Renal cortex interstitium (tissue), 11 donors: ENCODE measurements around the gene CDH18. TPM values are rescaled to one million over a fixed set of nuclear protein-coding genes. Genes with fewer than 3 reads are reported as not detected.
A peak's percentile ranks its signal among the peaks of the same experiment; 100 is the strongest.
"Not testable (repeated sequence)": the region's sequence is repeated elsewhere in the genome, so short reads cannot be mapped to it uniquely, and the experiment has no call there.

Experiments
- DNase-seq, 11 donors: peaks; one replicate each; pipeline ENCODE4 v3.0.0-alpha.2; 2013; ENCODE audit warnings: low read depth in 9 of 11, low spot score in 4 of 11; ENCODE audit errors: extremely low read depth in 1 of 11
- polyA plus RNA-seq, 3 donors: library from polyadenylated mRNA; unstranded; fragments of 120-200 nt; gene quantifications; one replicate each; pipeline ENCODE4 v1.2.1, GENCODE V29; 2013; ENCODE audit not compliant: insufficient read length in 3 of 3

Gene CDH18
- polyA plus RNA-seq, 3 donors = 0.55 to 1.5 (median 1.0) TPM

- no peak for DNase-seq
Observed at GRCh38 chr5:19874811-19875210, 113.2 kb downstream of the CDH18 start.

DNA sequence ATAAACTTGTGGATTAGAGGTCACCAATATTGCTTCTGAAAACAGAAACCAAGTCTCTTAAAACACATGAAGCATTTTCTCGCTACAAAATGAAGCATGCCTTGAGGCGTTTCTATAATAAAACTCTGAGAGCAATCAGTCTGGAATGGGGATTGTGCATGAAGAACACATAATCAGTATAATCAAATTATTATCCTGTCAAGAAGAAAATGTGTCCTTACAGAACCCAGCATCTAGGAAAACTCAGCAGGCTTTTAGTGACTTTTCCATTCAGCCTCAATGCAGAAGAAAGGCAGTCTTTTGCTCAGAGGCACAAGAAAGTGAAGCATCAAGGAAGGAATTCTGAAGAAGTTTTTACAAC is 121.9 kb downstream of the CDH18 start:
- no peak for DNase-seq

GRCh38 chr5:19865336-19866089 is 122.5 kb downstream of the CDH18 start:
- no peak for DNase-seq

DNA sequence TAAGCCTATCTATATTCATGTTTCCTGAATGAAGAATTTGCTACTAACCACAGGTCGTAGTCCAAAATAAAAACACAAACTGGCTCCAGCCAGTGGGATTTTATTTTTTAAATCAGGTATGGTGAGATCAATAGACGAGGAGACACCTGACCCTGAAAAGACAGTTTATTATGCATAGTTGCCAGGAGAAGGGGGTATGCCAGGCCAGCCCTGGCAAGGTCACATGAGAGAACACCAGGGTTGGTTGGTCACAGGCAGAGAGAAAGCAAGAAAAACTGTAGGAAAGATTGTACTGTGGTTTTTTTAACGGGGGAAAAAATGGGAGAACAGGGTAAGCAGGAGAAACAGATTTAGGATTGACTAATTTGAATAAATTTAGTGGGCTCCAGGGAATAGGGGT is 125.3 kb downstream of the CDH18 start:
- DNase-seq = no peak

- DNase-seq = no peak
Observed at GRCh38 chr5:19859020-19859419, 129.0 kb downstream of the CDH18 start.

- no peak for DNase-seq
Observed at GRCh38 chr5:19855931-19856330, 132.1 kb downstream of the CDH18 start.

DNA sequence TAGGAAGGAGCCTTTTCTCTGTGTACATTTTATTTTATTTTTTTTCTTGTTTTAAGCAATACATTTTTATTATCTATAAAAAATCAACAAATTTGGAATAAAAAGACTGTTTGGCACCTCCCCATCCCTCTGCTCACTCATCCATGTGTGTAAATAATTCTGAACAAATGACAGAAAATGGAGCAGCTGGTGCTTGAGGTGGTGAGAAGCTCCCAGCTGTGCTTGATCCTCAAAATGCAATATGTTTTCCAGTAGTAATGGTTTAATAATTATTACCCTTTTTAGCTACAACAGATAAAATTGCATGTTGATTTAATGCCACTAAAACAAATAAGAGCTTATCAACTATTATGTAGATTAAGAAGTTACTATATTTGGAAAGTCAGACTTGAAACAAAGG is 132.5 kb downstream of the CDH18 start:
- no peak for DNase-seq

DNA sequence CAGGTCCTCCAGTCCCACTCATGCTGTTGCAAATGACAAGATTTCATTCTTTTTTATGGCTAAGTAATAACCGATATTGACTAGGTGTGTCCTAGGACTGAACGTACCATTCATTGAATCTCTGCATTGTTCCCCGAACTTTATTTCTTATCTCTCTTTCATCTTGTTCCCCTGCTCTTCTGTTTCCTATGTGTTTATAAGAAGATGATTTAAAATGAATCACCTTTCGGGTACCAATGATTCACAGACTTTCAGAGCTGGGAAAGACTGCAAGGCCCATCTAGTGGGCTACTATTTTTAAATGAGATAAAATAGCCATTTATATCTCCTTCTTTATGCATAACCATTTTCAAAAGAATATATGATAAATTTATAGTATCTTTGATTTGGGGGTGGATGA is 133.0 kb downstream of the CDH18 start:
- no peak for DNase-seq

DNA sequence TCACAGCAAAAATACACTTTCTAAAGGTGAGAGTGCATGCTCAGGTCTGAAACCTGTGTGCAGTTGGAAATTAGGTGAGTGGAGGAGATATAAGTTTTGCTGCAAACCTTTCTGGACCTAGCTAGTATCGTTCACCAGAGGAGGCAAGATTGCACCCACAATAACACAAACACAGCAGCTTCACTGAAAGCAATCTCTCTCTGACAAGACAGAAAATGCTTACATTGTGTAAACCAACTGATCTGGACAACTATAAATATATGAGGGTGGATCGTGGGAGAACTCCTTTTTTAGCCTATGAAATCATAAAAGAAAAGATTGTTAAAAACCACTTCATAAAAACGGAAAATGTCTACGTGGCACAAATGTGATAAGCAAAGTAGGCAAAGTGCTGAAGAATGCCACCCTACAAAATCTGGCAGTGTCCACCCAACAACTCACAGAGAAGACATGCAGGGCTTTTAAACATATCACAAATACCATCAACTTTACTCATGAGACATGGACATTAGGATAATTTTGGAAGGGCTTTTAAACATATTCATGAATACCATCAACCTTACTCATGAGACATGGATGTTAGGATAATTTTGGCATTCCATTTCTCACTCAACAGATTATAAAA is 134.3 kb downstream of the CDH18 start:
- DNase-seq = no peak

DNA sequence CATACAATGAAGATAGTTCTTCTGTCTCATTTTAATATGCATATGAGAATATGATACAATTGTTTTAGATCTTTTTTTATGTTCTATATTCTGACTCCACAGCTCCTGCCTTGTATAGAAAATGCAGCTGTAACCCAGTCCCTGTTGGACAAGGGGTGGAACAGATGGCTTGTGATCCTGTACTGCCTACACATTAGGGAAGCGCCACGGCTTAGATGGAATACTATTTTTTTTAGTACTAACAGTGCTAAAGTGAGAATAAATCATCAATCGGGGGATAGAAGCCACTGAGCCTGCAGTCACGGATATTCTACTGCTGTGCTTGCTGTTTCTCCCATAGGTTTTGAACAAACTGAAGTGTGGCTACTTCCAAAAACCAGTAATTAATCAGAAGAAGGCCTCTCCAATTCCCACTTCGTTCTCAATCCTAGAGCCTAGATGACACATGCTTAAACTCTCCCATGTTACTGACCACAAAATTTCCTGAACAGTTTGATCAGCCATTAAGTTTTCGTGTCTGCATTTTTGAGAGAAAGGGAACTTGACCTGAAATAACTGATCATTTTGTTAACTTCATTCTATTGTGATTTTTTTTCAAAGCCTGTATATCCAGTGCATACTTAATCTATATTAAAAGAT is 150.3 kb downstream of the CDH18 start:
- DNase-seq = no peak

- DNase-seq = no peak
Observed at GRCh38 chr5:19835442-19835841, 152.6 kb downstream of the CDH18 start.

DNA sequence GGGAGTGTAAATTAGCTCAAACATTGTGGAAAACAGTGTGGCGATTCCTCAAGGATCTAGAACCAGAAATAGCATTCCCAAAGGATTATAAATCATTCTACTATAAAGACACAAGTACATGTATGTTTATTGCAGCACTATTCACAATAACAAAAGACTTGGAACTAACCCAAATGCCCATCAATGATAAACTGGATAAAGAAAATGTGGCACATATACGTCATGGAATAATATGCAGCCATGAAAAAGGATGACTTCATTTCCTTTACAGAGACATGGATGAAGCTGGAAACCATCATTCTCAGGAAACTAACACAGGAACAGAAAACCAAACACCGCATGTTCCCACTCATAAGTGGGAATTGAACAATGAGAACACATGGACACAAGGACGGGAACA is 175.3 kb downstream of the CDH18 start:
- not testable (repeated sequence) for DNase-seq

GRCh38 chr5:19806756-19807155 is 181.2 kb downstream of the CDH18 start:
- no peak for DNase-seq

DNA sequence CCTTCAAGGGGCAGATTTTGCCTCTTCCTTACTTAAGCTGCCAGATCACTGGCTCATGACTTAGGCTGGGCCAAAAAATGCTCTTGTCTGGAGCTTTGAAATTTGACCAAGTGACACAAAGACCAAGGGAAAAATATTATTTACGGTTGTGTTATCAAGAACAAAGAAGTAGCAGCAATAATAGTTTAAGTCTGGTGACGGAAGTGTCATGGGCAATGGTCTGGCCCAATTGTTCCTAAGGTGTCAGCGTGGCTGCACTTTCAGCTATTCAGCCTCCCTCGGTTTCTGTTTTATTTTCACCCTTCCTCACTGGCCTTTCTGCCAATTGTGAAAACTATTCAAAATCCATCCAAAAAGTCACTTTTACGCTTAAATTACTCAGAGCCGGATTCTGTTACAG is 185.3 kb downstream of the CDH18 start:
- no peak for DNase-seq

DNA sequence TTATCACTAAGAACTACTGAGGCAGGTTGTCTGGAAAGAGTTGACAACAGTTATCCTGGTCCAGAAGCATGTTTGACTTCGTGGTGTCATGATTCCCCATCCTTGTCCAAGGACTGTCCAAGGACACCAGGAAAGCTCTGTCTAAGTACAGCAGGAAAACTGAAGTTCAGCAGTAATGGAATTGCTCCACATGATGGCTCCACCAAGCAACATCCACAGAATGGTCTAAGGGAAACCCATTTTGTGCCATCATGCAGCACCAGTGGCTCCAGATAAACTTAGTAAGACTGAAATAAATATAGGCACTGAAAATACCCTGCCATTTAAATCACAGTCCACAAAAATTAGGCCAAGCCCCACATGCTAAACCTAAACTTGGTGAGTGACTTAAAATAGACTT is 192.8 kb downstream of the CDH18 start:
- no peak for DNase-seq

- DNase-seq = no peak
Observed at GRCh38 chr5:19790829-19791466, 197.1 kb downstream of the CDH18 start.

- peak in 1 of 11 donors; percentile 1 for DNase-seq
Observed at GRCh38 chr5:19782566-19782965, 205.4 kb downstream of the CDH18 start.

DNA sequence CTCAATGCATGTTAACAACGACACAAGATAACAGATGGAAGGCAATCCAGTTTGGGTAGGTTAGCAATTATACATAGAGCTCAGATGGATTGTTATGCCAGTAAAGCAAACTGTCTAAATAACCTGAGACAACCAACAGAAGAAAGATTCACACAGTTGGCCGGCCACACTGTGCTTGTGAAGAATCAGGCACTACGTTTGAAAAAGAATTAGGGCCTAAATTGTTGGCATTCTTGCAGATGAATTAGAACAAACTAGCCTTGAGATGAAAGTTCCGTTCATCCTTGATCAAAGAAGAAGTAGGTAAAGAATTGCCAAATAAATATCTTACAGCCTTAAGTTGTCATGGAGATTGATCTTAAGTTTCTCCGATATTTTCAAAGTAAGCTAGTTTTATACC is 210.6 kb downstream of the CDH18 start:
- no peak for DNase-seq

DNA sequence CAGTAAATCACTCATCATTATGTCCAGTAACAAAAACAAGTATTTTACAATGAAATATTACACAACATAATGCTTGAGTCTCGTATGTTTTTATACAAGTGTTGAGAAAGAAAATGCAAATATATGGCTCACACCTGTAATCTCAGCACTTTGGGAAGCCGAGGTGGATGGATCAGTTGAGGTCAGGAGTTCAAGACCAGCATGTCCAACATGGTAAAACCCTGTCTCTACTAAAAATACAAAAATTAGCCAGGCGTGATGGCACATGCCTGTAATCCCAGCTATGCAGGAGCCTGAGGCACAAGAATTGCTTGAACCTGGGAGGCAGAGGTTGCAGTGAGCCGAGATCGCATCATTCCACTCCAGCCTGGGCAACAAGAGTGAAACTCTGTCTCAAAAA is 211.1 kb downstream of the CDH18 start:
- DNase-seq = not testable (repeated sequence)

DNA sequence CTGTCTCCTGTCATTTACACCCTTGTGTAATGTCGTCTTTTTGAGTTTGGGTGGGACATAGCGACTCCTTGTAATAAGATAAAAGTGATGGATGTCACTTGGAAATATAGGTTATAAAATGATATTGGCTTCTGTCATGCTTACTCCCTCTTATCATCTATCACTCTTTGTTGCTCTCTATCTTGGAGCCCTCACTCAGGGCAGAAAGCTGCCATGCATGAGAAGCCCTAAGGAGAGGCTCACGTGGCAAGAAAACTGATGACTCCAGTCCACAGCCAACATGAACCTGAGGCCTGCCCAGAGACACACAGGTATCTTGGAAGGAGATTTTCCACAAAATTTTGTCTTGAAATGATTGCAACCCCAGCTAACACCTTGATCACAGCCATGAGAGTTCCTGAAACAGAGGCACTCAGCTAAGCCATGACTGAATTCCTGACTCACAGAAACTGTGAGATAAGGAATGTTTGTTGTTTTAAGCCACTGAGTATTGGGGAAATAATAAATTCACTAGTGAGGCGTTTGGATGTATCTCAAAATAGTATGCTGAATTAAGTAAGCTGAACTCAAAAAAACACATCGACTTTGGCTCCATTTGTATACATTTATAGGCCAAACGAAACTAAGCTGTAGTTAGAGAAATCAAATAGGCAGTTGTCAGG is 216.7 kb downstream of the CDH18 start:
- DNase-seq = peak in 1 of 11 donors; percentile 1
